ENCODE measurements around the gene BCR. TPM values are rescaled to one million over a fixed set of nuclear protein-coding genes. Genes with fewer than 3 reads are reported as not detected.

BCR gene
- total and polyA plus RNA-seq, 2 of the 13 experiments (the other 11 are each of a cell fraction or from before 2014, with no cell fraction given): 19.9 to 33.6 TPM

DNA sequence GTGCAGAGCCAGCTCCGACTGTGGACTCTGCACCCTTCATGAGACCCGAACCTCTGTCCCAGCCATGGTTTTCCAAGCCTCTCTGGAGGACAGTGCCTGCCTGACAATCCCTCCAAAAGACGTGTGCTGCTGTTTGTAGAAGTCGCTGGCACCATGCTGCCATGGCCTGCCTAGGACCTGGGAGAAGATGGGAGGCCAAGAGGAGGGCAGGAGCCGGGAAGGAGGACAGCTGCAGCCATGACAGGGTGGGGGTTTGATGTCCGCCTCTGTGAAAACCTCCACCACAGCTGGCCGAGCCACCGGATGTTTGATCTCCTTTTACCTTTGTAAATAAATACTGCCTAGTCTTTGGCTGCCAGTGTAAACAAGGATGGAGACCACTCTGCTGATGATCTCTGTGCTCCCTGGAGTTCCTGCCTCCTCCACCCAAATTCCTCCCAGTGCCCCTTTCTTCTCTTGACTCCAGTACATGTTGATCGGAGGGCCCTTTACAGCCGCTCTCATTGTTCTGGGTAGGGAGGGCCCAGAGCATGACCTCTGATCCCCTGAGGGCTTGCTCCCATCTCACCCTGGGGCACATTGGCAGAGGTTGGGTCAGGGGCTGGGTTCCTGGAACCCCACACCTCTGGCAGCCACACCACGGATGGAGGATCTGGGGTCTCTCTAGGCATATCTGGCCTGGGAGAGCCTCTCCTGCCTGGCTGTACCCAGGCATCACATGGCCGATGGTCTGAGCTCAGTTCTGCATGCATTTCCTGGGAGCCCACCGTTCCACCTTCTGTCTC lies 66.9 kb downstream of the BCR start (continued):
- TF ChIP-seq ZNF446 (CRISPR knock-in tag; IDR thresholded peaks at IDR 0.05): no peak
- no peak for TF ChIP-seq KDM4B (CRISPR knock-in tag; IDR thresholded peaks at IDR 0.05)
- TF ChIP-seq, protein P1, sequence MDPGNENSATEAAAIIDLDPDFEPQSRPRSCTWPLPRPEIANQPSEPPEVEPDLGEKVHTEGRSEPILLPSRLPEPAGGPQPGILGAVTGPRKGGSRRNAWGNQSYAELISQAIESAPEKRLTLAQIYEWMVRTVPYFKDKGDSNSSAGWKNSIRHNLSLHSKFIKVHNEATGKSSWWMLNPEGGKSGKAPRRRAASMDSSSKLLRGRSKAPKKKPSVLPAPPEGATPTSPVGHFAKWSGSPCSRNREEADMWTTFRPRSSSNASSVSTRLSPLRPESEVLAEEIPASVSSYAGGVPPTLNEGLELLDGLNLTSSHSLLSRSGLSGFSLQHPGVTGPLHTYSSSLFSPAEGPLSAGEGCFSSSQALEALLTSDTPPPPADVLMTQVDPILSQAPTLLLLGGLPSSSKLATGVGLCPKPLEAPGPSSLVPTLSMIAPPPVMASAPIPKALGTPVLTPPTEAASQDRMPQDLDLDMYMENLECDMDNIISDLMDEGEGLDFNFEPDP (CRISPR knock-in tag; conservative IDR thresholded peaks at IDR 0.05): no peak
- TF ChIP-seq CENPX (CRISPR knock-in tag; IDR thresholded peaks at IDR 0.05): no peak
- TF ChIP-seq RFX5 (IDR thresholded peaks at IDR 0.05; ENCODE audit: low read depth, low read length): no peak
- TF ChIP-seq, protein P2, sequence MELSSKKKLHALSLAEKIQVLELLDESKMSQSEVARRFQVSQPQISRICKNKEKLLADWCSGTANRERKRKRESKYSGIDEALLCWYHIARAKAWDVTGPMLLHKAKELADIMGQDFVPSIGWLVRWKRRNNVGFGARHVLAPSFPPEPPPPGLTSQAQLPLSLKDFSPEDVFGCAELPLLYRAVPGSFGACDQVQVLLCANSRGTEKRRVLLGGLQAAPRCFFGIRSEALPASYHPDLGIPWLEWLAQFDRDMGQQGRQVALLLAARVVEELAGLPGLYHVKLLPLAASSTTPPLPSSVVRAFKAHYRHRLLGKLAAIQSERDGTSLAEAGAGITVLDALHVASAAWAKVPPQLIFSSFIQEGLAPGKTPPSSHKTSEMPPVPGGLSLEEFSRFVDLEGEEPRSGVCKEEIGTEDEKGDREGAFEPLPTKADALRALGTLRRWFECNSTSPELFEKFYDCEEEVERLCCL (CRISPR knock-in tag; IDR thresholded peaks at IDR 0.05; ENCODE audit: borderline replicate concordance): no peak
- TF ChIP-seq ZNF264 (CRISPR knock-in tag; IDR thresholded peaks at IDR 0.05): peak; percentile 55; the same call in 1 of the 2 replicates
- TF ChIP-seq, protein P3, sequence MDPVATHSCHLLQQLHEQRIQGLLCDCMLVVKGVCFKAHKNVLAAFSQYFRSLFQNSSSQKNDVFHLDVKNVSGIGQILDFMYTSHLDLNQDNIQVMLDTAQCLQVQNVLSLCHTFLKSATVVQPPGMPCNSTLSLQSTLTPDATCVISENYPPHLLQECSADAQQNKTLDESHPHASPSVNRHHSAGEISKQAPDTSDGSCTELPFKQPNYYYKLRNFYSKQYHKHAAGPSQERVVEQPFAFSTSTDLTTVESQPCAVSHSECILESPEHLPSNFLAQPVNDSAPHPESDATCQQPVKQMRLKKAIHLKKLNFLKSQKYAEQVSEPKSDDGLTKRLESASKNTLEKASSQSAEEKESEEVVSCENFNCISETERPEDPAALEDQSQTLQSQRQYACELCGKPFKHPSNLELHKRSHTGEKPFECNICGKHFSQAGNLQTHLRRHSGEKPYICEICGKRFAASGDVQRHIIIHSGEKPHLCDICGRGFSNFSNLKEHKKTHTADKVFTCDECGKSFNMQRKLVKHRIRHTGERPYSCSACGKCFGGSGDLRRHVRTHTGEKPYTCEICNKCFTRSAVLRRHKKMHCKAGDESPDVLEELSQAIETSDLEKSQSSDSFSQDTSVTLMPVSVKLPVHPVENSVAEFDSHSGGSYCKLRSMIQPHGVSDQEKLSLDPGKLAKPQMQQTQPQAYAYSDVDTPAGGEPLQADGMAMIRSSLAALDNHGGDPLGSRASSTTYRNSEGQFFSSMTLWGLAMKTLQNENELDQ (CRISPR knock-in tag; IDR thresholded peaks at IDR 0.05; ENCODE audit: borderline replicate concordance): no peak
- TF ChIP-seq MEF2D (CRISPR knock-in tag; IDR thresholded peaks at IDR 0.05): 0 out of 2 replicates have a peak, but pooled peaks have one; percentile 24
- TF ChIP-seq ZNF713 (CRISPR knock-in tag; IDR thresholded peaks at IDR 0.05): no peak
- TF ChIP-seq SALL1 (CRISPR knock-in tag; IDR thresholded peaks at IDR 0.05): peak; percentile 84
- no peak for TF ChIP-seq SMARCE1 (IDR thresholded peaks at IDR 0.05; ENCODE audit: borderline replicate concordance)
- TF ChIP-seq MAFK (conservative IDR thresholded peaks at IDR 0.05 in 1 of 2, IDR thresholded peaks at IDR 0.05 in 1 of 2; ENCODE audit: low read length in 2 of 2): no peak
- TF ChIP-seq, protein P4, sequence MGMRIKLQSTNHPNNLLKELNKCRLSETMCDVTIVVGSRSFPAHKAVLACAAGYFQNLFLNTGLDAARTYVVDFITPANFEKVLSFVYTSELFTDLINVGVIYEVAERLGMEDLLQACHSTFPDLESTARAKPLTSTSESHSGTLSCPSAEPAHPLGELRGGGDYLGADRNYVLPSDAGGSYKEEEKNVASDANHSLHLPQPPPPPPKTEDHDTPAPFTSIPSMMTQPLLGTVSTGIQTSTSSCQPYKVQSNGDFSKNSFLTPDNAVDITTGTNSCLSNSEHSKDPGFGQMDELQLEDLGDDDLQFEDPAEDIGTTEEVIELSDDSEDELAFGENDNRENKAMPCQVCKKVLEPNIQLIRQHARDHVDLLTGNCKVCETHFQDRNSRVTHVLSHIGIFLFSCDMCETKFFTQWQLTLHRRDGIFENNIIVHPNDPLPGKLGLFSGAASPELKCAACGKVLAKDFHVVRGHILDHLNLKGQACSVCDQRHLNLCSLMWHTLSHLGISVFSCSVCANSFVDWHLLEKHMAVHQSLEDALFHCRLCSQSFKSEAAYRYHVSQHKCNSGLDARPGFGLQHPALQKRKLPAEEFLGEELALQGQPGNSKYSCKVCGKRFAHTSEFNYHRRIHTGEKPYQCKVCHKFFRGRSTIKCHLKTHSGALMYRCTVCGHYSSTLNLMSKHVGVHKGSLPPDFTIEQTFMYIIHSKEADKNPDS (CRISPR knock-in tag; IDR thresholded peaks at IDR 0.05): peak; percentile 19; the same call in 1 of the 2 replicates
- no peak for TF ChIP-seq ZNF570 (CRISPR knock-in tag; IDR thresholded peaks at IDR 0.05; ENCODE audit: borderline replicate concordance)
- TF ChIP-seq AGO2 (optimal IDR thresholded peaks at IDR 0.05; ENCODE audit: low read depth, low read length): no peak
- peak; percentile 65; the same call in 1 of the 2 replicates for TF ChIP-seq ZNF572 (CRISPR knock-in tag; IDR thresholded peaks at IDR 0.05)
- TF ChIP-seq, protein P5, sequence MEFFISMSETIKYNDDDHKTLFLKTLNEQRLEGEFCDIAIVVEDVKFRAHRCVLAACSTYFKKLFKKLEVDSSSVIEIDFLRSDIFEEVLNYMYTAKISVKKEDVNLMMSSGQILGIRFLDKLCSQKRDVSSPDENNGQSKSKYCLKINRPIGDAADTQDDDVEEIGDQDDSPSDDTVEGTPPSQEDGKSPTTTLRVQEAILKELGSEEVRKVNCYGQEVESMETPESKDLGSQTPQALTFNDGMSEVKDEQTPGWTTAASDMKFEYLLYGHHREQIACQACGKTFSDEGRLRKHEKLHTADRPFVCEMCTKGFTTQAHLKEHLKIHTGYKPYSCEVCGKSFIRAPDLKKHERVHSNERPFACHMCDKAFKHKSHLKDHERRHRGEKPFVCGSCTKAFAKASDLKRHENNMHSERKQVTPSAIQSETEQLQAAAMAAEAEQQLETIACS (CRISPR knock-in tag; IDR thresholded peaks at IDR 0.05): no peak
- no peak for TF ChIP-seq ZSCAN30 (CRISPR knock-in tag; IDR thresholded peaks at IDR 0.05)
- TF ChIP-seq NRL (CRISPR knock-in tag; IDR thresholded peaks at IDR 0.05; ENCODE audit: borderline replicate concordance): peak; percentile 51; the same call in 1 of the 2 replicates
- no peak for TF ChIP-seq XRCC5 (optimal IDR thresholded peaks at IDR 0.05; ENCODE audit: low read length)
